Aorta (tissue), 5 donors: ENCODE measurements around the gene SIL1. TPM values are rescaled to one million over a fixed set of nuclear protein-coding genes. Genes with fewer than 3 reads are reported as not detected.
"Not testable (repeated sequence)": the region's sequence is repeated elsewhere in the genome, so short reads cannot be mapped to it uniquely, and the experiment has no call there.

Source experiments
- ATAC-seq: fragments of 200-7000 bp; cut with Tn5 transposase; one replicate; pipeline ENCODE4 v1.9.1; 2022; ENCODE audit warnings: moderate library complexity; ENCODE audit not compliant: low FRiP score
- DNase-seq, 2 donors: peaks; one replicate each; pipeline ENCODE4 v3.0.0-alpha.2; 2020
- H3K27ac ChIP-seq, 2 donors: one replicate each; pipeline ENCODE4 v1.5.1; 2013; ENCODE audit warnings: low read length in 2 of 2, mild to moderate bottlenecking in 2 of 2, moderate library complexity in 2 of 2, control low read depth in 1 of 2, inconsistent platforms in 1 of 2, low read depth in 1 of 2
- H3K27me3 ChIP-seq, 2 donors: one replicate each; pipeline ENCODE4 v1.6.1; 2013; ENCODE audit warnings: control low read depth in 1 of 2, low read length in 1 of 2, mild to moderate bottlenecking in 1 of 2, moderate library complexity in 1 of 2; ENCODE audit not compliant: insufficient read depth in 2 of 2, control insufficient read depth in 1 of 2
- H3K36me3 ChIP-seq, 2 donors: one replicate each; pipeline ENCODE4 v1.6.1; 2013; ENCODE audit warnings: control low read depth in 1 of 2, low read length in 1 of 2, mild to moderate bottlenecking in 1 of 2; ENCODE audit not compliant: insufficient read depth in 2 of 2, control insufficient read depth in 1 of 2
- H3K4me1 ChIP-seq, 2 donors: one replicate each; pipeline ENCODE4 v1.6.1; 2013; ENCODE audit warnings: low read length in 2 of 2, control low read depth in 1 of 2, mild to moderate bottlenecking in 1 of 2, moderate library complexity in 1 of 2; ENCODE audit not compliant: insufficient read depth in 2 of 2, control insufficient read depth in 1 of 2
- H3K4me3 ChIP-seq, 2 donors: one replicate each; pipeline ENCODE4 v1.5.1; 2013; ENCODE audit warnings: low read length in 2 of 2, control low read depth in 1 of 2, mild to moderate bottlenecking in 1 of 2
- H3K9me3 ChIP-seq: one replicate; pipeline ENCODE4 v1.6.1; 2013; ENCODE audit warnings: mild to moderate bottlenecking, low read length; ENCODE audit not compliant: control insufficient read depth
- WGBS, 2 donors: extraction: QIAGEN DNeasy Blood & Tissue Kit; methylation state at CpG; one replicate each; pipeline ENCODE4 v1.1.7; 2013; 5-methylcytosine and 5-hydroxymethylcytosine counted together
- intact Hi-C, 2 donors: fragments of 100-400 bp; cut with DNase I; formaldehyde crosslinking; loops; one replicate each; pipeline versions ENCODE4 v1.14.2 to v1.15.0; 2022
- polyA plus RNA-seq, 2 donors: library from polyadenylated mRNA; stranded (reverse); fragments of 200-250 nt; gene quantifications; one replicate each; pipeline ENCODE4 v1.2.3, GENCODE V29; 2013
- total RNA-seq, 2 donors: library from RNA; stranded (reverse); fragmentation: NEBNext Ultra II Directional; extraction: Animal tissue kit (Norgen Biotek cat#: 25700); gene quantifications; one replicate each; pipeline ENCODE4 v1.2.1, GENCODE V29; 2021
- donor health status: healthy with polysubstance abuse.
- donor health status: Bipolar disorder and iron deficiency.
- donor health status: DM: no; HTN: no; CAD: no.
- donor health status: DM: no; HTN: no; CAD: no.
- donor health status: DM: yes; HTN: yes; CAD: no.

Gene SIL1
- total and polyA plus RNA-seq, 4 donors, result 19.4 to 58.9 (median 49.2) TPM

DNA sequence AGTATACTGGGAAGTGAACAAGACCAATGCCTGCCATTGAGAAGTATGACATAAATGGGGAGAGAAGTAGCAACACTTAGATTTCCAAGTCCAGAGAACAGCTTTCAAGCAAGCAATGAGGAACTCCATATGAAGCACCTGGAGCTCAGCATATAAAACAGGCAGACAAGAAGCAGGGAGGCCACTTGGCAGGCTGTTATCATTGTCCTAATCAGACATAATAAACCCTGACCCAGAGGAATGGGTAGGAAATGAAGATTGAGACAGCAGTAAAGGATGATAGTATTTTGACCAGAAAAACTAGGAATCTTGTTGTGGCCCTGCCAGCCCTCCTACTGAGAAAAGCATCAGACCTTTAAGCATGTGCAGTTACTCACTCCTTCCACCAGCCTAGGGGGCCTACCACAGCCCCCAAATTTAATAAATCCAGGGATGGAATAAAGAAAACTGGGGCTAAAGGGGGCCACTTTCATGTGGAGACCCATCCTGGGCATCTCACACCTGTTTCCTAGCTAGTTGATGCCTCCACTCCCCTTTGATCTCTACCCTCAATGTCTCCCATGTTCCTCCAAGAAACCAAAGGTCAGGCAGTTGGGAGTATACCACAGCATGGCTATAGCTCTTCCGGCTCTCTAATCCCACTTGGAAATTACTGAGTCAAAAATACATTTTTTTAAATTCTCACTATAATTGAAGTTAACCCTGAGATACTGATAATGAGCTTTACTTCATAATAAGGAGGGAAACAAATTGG is 135.1 kb downstream of the SIL1 start:
- no peaks in the 10 kb centered on the region for H3K36me3 ChIP-seq
- DNase-seq, result no peak
- no peak overlapping the region for H3K27ac ChIP-seq
- peaks cover 0 to 13% of the 10 kb centered on the region in 2 donors for H3K4me1 ChIP-seq
- WGBS, 2 donors, result 95 to 100% methylated on average over 1 of the region's 1 CpG
- intact Hi-C loops, result no loop called here
- ATAC-seq, result no peak
- H3K9me3 ChIP-seq, result no peaks in the 10 kb centered on the region
- H3K4me3 ChIP-seq, result no peak overlapping the region
- no peaks in the 10 kb centered on the region for H3K27me3 ChIP-seq

DNA sequence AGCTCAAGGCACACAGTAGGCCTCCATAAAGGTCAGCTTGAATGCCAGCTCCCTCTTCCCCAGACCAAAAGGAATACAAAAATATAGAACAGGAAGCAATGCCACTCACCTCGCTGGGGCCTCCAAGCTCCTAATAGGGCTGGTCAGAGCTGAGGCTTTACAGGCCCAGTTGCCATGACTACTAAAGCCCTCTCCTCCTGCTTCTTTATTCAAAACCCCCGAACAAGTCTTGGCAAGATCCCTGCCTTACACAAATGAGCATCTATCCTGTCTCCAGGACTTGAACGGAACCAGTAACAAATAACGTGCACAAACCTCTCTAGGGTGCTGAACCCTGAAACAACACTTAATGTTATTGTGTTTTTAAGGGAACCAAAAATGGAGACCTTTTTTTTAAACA is 136.3 kb downstream of the SIL1 start:
- ATAC-seq (no peak), DNase-seq (no peak)

DNA sequence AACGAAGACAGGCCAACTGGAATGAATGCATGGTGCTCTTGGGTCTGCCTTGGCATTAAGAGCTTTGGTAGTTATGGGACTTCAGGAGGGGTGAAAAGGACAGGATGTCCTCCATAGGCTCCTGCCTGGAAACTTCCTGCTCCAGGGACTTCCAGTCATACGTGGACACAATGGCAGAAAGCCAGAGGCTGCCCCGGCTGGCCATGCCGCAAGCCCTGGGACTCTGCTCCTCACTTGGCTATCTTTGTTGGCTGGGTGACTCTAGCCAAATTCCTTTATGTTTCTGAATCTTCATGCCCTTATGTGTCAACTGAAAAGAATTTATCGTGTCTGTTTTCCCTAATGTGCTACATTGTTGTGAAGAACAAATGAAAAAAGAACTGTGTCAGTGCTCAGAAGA is 136.9 kb downstream of the SIL1 start:
- intact Hi-C loops, result no loop called here
- Histone ChIP-seq H3K9me3 (no peaks in the 10 kb centered on the region), H3K4me1 (peaks cover 0 to 12% of the 10 kb centered on the region in 2 donors), H3K36me3 (no peaks in the 10 kb centered on the region), H3K27ac (peak overlapping the region in 1 of 2 donors; percentile 32), H3K27me3 (no peaks in the 10 kb centered on the region), H3K4me3 (no peak overlapping the region)
- ATAC-seq (peak; percentile 75), DNase-seq (peak; percentile 77 to 86)
- 4 to 15% methylated on average over 5 of the region's 5 CpGs for WGBS, 2 donors

More for the DNA sequence above, 136.3 kb downstream of the SIL1 start:
- 71 to 79% methylated on average over 4 of the region's 4 CpGs for WGBS, 2 donors
- H3K4me1 ChIP-seq, result peaks cover 0 to 12% of the 10 kb centered on the region in 2 donors
- H3K9me3 ChIP-seq, result no peaks in the 10 kb centered on the region
- no peaks in the 10 kb centered on the region for H3K36me3 ChIP-seq
- no peaks in the 10 kb centered on the region for H3K27me3 ChIP-seq
- no peak overlapping the region for H3K27ac ChIP-seq
- H3K4me3 ChIP-seq, result no peak overlapping the region
- intact Hi-C loops, result no loop called here

- no peak overlapping the region for H3K27ac ChIP-seq
- H3K36me3 ChIP-seq, result no peaks in the 10 kb centered on the region
- 96% methylated on average over 2 of the region's 2 CpGs for WGBS, 2 donors
- H3K9me3 ChIP-seq, result no peaks in the 10 kb centered on the region
- intact Hi-C loops, result no loop called here
- H3K4me3 ChIP-seq, result no peak overlapping the region
- no peak for ATAC-seq
- no peaks in the 10 kb centered on the region for H3K27me3 ChIP-seq
- DNase-seq, result no peak
- peaks cover 0 to 5% of the 10 kb centered on the region in 2 donors for H3K4me1 ChIP-seq
Observed at GRCh38 chr5:139058121-139058520, 140.0 kb downstream of the SIL1 start.

GRCh38 chr5:139057045-139057939 is 140.9 kb downstream of the SIL1 start:
- WGBS, 2 donors, result 93 to 96% methylated on average over 3 to 5 of the region's 7 CpGs
- H3K27me3 ChIP-seq, ATAC-seq, DNase-seq, H3K4me1 ChIP-seq, H3K9me3 ChIP-seq, H3K36me3 ChIP-seq, H3K4me3 ChIP-seq, intact Hi-C loops, H3K27ac ChIP-seq: not testable (repeated sequence)

DNA sequence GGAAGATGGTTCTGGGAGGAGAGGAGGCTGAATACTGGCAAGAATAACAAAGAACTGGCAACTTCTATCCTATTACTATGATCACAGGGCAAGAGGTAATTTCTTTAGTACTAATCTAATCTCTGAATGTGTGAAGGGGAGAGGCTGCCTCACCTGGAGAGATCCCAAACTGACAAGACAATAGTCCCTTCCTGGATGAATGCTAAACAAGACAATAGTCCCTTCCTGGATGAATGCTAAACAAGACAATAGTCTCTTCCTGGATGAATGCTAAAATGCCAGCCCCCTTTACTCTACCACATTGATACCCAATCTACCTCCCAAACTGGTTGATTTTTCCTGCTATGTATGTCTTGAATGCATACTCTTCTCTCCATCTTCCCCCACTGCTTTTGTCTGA is 145.2 kb downstream of the SIL1 start:
- DNase-seq (no peak), ATAC-seq (no peak)
- Histone ChIP-seq H3K27ac (no peak overlapping the region), H3K9me3 (no peaks in the 10 kb centered on the region), H3K27me3 (no peaks in the 10 kb centered on the region), H3K4me3 (no peak overlapping the region), H3K36me3 (peaks cover 0 to 4% of the 10 kb centered on the region in 2 donors), H3K4me1 (no peaks in the 10 kb centered on the region)
- intact Hi-C loops, result no loop called here

DNA sequence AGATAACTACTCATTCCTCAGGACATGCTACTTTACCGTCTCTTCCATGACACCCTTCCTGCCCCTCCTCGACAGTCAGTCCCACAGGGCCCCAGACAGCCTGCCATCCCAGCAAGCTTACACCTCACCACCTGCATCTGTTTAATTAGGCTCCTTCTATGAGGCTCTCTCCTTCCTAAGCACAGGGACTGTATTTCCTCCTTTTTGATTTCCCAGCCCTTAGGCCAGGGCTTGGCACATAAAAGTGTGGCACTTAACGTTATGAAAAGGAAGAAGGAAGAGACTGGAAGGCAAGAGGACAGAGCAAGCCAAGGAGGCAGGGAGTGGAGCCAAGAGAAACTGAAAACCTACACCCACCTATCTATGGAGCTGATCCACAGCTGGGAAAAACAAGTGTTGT is 146.8 kb downstream of the SIL1 start:
- ATAC-seq, result no peak
- 60 to 63% methylated on average over 3 of the region's 3 CpGs for WGBS, 2 donors
- no peak overlapping the region for H3K4me3 ChIP-seq
- H3K36me3 ChIP-seq, result peaks cover 0 to 4% of the 10 kb centered on the region in 2 donors
- H3K4me1 ChIP-seq, result no peaks in the 10 kb centered on the region
- no peaks in the 10 kb centered on the region for H3K9me3 ChIP-seq
- no peak overlapping the region for H3K27ac ChIP-seq
- intact Hi-C loops, result no loop called here
- no peak for DNase-seq
- H3K27me3 ChIP-seq, result no peaks in the 10 kb centered on the region

DNA sequence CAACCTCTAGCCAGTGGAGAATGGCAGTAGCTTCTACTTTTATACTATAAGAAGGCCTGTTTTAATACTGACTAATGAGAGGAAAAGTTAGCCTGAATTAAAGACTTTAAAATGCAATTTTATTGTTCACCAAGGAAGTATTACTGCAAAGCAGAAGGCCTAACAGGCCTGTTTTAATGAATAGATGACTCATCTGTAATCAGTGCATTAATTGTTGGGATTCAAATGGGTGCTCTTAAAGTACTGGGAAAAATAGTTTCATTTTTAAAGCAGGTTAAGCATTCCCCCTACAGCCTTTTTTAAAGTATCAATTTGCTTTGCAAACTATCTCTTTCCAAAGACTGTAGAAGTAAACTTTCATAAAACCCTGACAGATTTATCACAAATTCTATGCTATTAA is 147.7 kb downstream of the SIL1 start:
- no peak overlapping the region for H3K27ac ChIP-seq
- DNase-seq (no peak), ATAC-seq (no peak)
- no peaks in the 10 kb centered on the region for H3K27me3 ChIP-seq
- intact Hi-C loops, result no loop called here
- H3K4me3 ChIP-seq, result no peak overlapping the region
- H3K4me1 ChIP-seq, result no peaks in the 10 kb centered on the region
- no peaks in the 10 kb centered on the region for H3K9me3 ChIP-seq
- H3K36me3 ChIP-seq, result peaks cover 0 to 4% of the 10 kb centered on the region in 2 donors

DNA sequence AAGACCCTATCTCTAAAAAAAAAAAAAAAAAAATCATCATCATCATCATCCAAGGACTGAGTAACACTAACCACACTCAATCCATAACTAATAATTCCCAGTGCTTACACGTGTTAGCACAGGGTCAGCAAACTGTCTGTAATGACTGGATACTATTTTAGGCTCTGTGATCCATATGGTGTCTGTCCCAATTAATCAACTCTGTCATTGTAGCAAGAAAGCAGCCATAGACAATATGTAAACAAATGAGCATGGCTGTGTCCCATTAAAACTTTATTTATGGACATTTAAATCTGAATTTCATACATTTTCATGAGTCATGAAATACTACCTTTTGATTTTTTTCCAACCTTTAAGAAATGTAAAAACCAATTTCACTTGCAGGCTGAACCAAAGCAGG is 148.4 kb downstream of the SIL1 start:
- Histone ChIP-seq H3K4me3 (no peak overlapping the region), H3K9me3 (no peaks in the 10 kb centered on the region), H3K36me3 (peaks cover 0 to 4% of the 10 kb centered on the region in 2 donors), H3K4me1 (no peaks in the 10 kb centered on the region), H3K27ac (no peak overlapping the region), H3K27me3 (no peaks in the 10 kb centered on the region)
- 66 to 80% methylated on average over 1 of the region's 1 CpG for WGBS, 2 donors
- no peak for DNase-seq
- ATAC-seq, result no peak
- intact Hi-C loops, result no loop called here
